ENCODE measurements around the gene CHIC2.
"Not testable (repeated sequence)": the region's sequence is repeated elsewhere in the genome, so short reads cannot be mapped to it uniquely, and the experiment has no call there.

The CHIC2 gene

DNA sequence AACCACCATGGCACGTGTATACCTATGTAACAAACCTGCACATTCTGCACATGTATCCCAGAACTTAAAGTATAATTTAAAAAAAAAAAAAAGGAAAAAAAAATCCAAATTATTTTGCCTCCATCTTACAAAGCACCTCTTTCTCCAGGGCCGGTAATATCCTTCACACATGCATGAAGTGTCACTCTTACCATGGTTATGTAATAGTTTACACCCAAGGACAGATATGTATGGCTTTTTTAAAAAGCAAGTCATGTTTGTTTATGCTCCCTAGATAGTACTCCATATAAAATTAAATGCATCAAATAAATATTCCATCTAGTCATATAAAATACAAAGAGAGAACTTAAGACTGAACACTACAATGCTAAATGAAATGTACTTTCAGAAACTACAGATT, 22.5 kb downstream of the CHIC2 start:
- H3K4me3 ChIP-seq (ENCODE audit: low read depth, low read length), result no peak overlapping the region
- TF ChIP-seq, protein P1, sequence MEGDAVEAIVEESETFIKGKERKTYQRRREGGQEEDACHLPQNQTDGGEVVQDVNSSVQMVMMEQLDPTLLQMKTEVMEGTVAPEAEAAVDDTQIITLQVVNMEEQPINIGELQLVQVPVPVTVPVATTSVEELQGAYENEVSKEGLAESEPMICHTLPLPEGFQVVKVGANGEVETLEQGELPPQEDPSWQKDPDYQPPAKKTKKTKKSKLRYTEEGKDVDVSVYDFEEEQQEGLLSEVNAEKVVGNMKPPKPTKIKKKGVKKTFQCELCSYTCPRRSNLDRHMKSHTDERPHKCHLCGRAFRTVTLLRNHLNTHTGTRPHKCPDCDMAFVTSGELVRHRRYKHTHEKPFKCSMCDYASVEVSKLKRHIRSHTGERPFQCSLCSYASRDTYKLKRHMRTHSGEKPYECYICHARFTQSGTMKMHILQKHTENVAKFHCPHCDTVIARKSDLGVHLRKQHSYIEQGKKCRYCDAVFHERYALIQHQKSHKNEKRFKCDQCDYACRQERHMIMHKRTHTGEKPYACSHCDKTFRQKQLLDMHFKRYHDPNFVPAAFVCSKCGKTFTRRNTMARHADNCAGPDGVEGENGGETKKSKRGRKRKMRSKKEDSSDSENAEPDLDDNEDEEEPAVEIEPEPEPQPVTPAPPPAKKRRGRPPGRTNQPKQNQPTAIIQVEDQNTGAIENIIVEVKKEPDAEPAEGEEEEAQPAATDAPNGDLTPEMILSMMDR (IDR thresholded peaks at IDR 0.05; ENCODE audit: low read depth, low read length, missing control alignments), result no peak
- no peak for DNase-seq (ENCODE audit: low read depth)

DNA sequence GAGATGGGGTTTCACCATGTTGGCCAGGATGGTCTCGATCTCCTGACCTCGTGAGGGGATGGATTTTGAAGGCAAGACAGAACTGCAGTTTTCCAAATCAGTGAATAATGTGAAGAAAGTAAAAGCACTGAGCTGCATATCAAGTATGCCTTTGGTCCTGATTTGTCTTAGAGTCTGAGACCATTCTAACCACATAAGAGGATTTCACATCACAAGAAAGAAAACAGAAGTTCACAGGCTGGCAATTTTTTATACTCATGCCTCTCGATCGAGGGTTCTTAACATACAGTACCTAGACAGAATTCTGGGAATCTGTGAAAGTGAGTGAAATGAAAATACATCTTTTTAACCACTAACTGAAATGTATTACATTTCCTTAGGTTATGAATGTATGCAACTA, 23.3 kb downstream of the CHIC2 start:
- TF ChIP-seq, protein P1 (IDR thresholded peaks at IDR 0.05; ENCODE audit: low read depth, low read length, missing control alignments), result no peak
- no peak overlapping the region for H3K4me3 ChIP-seq (ENCODE audit: low read depth, low read length)
- DNase-seq (ENCODE audit: low read depth), result no peak

DNA sequence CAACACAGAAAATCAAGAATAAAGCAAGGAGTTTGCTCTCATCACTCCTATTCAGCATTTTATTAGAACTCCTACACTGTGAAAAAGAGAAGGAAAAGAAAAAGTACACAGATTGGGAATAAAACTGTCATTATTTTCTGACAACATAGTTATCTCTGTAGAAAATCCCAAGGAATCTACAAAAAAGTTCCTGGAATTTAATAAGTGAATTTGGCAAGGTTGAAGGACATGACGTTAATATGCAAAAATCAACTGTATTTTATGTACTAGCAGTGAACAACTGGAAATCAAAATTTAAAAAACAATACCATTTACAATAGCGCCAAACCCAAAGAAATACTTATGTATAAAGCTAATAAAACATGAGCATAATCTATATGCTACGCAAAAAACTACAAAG, 26.3 kb downstream of the CHIC2 start:
- TF ChIP-seq, protein P1 (IDR thresholded peaks at IDR 0.05; ENCODE audit: low read depth, low read length, missing control alignments), result no peak
- H3K4me3 ChIP-seq (ENCODE audit: low read depth, low read length), result no peak overlapping the region
- DNase-seq (ENCODE audit: low read depth), result no peak

DNA sequence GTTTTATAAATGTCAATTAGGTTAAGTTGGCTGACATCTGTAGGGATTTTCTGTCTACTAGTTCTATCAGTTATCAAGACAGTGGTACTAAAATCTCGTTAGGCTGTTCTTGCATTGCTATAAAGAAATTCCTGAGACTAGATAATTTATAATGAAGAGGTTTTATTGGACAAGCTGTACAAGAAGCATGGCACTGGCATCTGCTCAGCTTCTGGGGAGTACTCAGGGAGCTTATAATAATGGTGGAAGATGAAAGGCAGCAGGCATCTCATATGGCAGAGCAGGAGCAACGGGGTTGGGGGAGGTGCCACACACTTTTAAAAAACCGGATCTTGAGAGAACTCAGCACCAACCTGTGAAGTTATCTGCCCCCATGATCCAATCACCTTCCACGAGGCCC, 28.2 kb downstream of the CHIC2 start:
- TF ChIP-seq, protein P1 (IDR thresholded peaks at IDR 0.05; ENCODE audit: low read depth, low read length, missing control alignments), result no peak
- no peak for DNase-seq (ENCODE audit: low read depth)
- H3K4me3 ChIP-seq (ENCODE audit: low read depth, low read length), result no peak overlapping the region

GRCh38 chr4:54032558-54033135, 31.8 kb downstream of the CHIC2 start:
- H3K4me3 ChIP-seq (ENCODE audit: low read depth, low read length), result no peak overlapping the region
- DNase-seq (ENCODE audit: low read depth), result no peak
- TF ChIP-seq, protein P1 (IDR thresholded peaks at IDR 0.05; ENCODE audit: low read depth, low read length, missing control alignments), result no peak

GRCh38 chr4:54027311-54027710, 37.1 kb downstream of the CHIC2 start:
- no peak overlapping the region for H3K4me3 ChIP-seq (ENCODE audit: low read depth, low read length)
- no peak for DNase-seq (ENCODE audit: low read depth)
- TF ChIP-seq, protein P1 (IDR thresholded peaks at IDR 0.05; ENCODE audit: low read depth, low read length, missing control alignments), result no peak

- no peak for DNase-seq (ENCODE audit: low read depth)
- H3K4me3 ChIP-seq (ENCODE audit: low read depth, low read length), result no peak overlapping the region
- TF ChIP-seq, protein P1 (IDR thresholded peaks at IDR 0.05; ENCODE audit: low read depth, low read length, missing control alignments), result no peak
Observed at GRCh38 chr4:54025582-54025981, 38.8 kb downstream of the CHIC2 start.

GRCh38 chr4:54023019-54023418, 41.4 kb downstream of the CHIC2 start:
- DNase-seq (ENCODE audit: low read depth); H3K4me3 ChIP-seq (ENCODE audit: low read depth, low read length): not testable (repeated sequence)

Measured in GM12864 (cell line).